CD4-positive, alpha-beta T cell treated with Interleukin-12 subunit alpha and Interleukin-12 subunit beta, for 1 hour (primary cell): Measurements from ENCODE around the gene SHANK1.

Experiments
- DNase-seq: peaks from one replicate; pipeline ENCODE4 v3.0.0-alpha.2; 2020

Gene SHANK1

DNA sequence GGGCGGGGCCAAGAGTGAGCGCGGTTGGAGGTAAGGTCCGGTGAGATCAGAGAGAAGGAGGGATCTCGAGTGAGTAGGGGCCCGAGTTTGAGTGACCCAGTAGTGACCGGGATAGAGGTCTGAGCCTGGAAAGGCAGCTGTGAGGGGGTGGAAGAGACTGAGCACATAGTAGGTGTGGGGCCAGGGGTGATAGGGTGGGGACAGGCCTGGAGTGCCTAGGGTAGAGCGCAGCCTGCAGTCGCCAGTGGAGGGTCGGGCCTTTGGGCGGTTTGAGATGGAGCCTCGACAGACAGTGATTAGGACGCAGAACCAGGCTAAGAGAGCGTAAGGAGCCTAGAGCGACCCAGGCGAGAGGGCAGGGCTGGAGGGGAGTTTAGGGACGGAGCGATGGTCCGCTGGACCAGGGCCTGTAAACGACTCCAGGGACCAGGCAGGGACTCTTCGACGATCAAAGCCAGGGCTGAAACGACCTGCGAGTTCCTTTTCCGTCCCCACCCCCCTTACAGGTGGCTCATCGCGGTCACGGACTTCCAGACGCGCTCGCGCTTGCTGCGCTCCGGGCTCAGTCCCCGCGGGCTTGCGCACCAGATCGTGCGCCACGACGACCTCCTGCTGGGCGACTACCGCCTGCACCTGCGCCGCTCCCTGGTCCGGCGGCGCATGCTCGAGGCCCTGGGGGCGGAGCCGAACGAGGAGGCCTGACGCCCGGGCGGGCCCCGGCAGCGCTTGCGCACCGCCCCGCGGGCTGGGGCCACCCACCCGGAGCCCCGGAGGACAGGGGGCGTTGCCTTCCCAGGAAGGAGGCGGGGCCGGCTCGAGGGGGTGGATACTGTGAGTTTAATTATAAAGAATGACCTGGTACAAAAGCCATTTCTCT lies 60.9 kb downstream of the SHANK1 start:
- peak; percentile 56 for DNase-seq

DNA sequence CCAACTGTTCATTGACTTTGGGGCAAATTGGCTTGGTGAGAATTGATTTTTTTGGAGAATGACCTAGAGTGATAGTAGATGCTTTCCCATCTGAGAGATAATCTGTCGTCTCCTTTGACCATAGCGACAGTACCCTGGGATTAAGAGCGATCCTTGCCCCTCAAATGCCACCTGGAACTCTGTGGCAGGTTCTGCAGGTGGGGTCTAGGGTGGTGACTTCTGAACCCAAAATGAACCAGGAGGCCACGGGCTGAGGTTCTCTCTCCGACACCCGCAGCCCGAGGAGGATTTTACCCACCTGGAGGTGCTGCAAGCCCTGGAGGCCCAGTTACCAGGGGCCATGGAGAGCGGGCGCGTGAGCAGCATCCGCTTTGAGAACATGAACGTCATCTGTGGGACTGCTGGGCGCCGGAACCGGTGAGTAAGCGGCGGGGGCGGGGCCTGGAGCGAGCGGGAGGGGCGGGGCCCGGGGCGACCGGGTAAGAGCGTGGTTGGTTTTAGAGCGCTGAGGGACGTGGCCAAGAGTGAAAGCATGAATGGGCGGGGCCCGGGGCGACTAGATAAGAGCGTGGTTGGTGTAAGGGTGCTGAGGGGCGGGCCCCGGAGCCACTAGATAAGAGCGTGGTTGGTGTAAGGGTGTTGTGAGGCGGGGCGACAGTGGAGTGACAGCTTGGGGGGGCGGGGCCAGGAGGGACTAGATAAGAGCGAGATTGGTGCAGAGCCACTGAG lies 61.7 kb downstream of the SHANK1 start:
- DNase-seq = peak; percentile 78

DNA sequence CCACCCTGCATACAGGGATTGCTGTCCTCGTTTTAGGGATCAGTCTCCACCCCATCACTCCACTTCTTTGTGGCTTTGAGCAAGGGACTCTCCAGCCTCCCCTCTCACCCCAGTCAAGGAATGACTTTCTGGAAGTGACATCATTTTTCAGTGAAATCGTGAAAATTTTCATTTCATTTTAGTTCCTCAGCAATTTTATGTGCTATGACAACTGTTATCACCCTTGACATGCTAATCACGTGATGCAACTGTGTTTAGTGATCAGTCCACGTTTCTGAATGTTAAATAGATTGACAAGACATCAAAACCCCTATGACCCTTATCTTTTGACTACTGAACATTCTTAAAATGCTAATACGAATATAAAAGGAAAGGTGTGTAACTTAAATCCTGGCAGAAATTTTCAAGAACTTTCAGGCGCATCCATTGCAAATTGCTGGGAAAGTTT lies 62.4 kb downstream of the SHANK1 start:
- DNase-seq = no peak

DNA sequence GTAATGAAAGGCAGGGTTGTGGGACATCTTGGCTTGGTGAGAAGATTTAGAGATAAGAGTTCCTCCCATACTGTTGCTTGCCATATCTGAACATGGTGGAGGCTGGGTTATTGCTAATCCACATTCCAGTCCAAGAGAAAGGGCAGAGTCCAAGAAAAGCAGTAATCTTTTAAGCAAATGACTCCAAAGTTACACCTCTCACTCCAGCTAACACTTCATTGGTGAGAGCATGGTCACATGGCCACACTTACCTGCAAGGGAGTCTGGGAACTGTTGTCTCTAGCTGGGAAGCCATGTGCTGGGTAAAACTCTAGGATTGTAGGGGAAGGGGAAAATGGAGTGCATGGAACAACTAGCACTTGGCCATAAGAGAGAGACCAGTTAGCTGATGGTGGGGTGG lies 64.7 kb downstream of the SHANK1 start:
- no peak for DNase-seq

DNA sequence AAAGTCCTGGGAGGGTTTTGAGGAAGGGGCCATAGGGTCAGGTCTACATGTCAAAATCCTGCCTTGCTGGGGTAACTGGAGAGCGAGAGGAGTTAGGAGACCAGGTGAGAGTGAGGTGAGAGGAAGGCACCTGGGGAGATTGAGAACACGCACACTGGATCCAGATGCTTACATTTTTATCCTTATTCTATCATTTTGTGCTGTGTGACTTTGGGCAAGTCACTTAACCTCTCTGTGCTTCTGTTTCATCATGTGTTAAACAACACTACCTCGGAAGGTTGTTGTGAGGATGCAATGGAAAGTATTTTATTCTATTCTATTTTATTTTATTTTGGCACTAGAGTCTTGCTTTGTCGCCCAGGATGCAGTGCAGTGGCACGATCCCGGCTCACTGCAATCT lies 66.9 kb downstream of the SHANK1 start:
- no peak for DNase-seq

DNA sequence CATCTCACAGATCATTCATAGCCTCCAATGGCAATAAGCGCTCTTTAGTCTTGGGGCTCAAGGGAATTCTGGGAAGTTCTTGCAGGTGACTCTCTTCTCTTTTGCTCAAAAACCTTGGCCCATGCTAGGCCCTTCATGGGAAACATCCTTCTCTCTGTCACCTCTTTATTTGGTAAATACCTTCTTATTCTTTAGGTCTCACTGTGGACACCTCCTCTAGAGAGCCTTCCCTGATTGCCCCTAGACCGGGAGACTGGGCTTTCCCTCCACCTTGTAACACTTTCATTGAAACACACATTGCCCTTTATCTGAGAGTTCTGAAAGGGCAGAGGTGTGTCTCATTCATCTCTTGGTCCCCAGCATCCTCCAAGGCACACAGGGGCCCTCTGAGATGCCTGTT lies 68.4 kb downstream of the SHANK1 start:
- DNase-seq = no peak

DNA sequence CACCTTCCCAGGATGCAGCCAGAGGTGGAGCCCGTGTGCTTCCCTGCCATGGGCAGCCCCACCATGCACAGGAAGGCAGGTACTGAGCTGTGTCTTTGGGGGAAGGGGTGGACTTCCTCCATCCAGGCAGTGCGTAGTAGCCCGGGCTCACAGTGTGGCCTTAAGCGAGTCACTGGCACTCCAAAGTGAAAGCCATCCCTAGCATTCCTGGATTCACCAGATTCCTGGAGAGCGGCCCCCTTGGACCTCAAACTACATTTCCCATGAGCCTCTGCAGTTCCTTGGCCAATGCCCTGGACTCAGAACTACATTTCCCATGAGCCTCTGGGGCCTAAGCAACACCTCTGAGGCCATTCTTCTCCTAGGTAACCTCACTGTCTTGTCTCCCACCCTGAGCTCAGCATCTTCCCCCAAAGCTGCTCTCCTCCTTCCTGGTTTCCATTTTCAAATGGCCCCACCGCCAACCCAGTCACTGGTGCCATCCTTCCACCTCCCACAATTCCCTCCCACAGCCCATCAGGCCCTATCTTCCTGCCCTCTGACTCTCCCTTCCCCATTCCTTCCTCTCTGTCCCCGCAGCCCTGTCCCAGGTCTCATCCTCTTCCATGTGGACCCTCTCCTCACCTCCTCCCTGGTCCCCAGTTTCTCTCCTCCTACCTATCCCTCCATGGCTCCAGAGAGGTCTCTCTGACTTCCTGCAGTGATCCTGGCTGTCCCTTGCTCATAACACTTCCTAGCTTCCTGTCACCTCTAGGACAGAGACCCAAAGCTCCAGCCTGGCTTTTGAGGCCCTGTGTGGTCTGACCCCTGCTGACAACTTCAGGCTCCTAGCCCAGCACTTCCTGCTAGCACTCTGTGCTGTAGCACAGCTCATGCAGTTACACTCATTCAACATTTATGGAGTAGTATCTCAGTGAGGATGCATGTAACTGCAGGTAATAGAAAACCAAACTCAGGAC lies 69.9 kb downstream of the SHANK1 start, which contains the start of gene C19orf81:
Gene C19orf81 (plus strand): TSS at position 13 of the 959 bp plus-strand sequence. CDS start 0 bp downstream, at position 13.
- DNase-seq = no peak

DNA sequence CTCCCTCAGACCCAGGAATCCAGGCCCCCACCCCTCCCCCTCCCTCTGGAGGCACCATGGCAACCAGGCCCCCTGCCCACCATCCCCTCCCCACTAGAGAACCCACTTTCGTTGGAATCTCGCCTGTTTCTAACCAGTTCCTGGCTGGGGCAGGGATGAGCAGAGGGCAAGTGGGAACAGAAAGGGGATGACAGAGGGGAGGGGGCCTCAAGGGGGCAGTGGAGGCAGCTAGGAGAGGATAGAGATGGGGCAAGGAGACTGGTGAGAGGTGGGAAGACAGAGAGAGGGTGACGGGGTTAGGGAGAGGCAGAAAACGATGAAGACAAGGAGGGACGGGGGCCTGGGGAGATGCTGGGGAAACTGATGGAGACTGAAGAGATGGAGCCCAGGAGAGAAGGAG lies 70.9 kb downstream of the SHANK1 start:
- DNase-seq = no peak

DNA sequence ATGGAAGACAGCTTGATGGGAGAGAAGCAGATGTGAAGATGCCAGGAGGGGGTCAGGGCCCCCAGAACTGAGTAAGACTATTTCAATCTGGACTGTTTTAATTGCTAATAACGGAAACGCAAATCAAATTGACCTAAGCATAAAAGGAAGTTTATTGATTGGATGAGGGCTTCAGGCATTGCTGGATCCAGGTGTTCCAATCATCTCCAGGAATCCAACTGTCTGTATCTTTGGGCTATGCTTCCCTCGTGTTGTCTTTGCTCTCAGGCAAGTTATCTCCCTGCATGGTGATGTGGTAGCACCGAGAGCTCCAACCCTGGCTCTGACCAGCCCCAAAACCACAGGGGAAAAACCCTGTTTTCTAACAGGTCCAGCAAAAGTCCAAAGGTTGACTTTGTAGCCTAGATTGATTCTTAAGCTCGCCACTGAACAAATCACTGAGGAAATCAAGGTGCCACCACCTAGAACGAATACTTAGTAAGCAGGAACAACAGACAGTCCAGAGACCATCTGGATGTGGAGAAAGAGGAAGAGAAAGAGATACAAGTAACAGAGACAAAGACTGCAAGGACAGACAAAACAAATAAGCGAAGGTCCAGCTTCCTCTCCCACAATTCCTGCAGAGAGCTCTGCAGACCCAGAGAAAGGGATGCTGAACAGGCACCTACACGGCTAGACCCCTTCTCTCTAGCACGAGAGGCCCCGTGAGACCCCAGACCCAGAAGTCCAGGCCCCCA lies 71.6 kb downstream of the SHANK1 start:
- no peak for DNase-seq

DNA sequence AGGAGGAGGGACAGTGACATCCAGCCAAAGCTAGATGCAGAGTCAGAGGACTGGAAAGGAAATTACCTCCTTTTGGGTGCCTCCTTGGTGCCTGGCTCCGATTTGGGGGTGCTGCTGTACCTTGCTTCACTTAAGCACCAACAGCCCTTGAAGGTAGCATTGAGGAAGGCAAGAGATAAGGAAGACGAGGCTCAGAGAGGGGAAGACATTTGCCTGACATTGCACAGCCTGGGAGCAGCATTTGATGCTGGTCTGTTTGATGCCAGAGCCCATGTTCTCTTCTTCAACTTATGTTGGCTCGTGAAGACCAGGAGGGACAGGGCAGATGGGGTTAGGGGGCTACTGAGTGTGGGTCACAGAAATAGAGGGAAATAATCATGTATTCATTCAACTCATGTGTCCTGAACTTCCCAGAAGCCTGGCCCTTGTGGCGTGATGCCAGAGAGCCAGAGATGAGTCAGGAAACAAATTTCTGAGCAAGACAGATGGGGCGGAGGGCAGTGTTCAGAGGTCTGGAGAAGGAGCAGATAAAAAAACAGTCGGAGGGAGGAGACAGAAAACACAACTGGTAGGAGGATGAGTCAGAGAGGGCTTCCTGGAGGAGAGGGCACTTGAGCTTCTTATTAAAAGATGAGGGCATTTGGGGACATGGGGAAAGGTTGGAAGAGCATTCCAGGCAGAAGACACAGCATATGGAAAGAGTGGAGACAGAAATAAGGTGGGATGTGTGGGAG lies 73.4 kb downstream of the SHANK1 start:
- DNase-seq = no peak

DNA sequence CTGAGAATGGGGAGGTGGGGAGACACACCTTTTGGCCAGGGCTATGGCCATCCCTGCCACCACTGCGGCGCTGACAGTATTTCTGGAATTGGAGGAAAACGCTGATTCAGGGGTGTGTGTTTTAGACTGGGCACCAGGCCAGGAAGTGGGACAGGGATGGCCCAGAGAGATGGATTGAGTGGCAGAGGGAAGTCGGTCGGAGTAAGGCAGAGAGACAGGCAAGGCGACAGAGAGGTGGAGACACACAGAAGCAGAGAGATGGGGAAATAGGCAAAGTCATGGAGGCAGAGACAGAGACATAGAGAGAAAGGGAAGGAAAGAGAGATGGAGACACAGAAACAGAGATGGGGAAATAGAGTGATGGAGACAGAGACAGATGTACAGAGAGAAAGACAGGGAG lies 74.5 kb downstream of the SHANK1 start:
- no peak for DNase-seq

DNA sequence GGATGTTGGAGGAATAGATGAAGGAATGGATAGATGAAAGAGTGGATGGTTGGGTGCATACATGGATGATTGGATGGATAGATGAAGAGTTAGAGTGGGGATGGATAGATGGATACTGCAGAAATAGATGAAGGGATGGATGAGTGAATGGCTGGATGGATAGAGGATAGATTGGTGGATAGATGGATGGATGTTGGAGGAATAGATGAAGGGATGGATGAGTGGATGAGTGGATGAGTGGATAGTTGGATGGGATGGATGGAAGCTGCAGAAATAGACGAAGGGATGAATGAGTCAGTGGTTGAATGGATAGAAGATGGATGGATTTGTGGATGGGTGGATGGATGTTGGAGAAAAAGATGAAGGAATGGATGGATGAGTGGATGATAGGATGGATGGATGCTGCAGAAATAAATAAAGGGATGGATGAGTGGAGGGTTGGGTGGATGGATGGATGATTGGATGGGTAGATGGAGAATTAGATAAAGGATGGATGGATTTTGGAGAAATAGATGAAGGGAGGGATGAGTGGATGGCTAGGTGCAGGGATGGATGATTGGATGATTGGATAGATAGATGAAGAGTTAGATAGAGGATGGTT lies 75.2 kb downstream of the SHANK1 start:
- DNase-seq = no peak

DNA sequence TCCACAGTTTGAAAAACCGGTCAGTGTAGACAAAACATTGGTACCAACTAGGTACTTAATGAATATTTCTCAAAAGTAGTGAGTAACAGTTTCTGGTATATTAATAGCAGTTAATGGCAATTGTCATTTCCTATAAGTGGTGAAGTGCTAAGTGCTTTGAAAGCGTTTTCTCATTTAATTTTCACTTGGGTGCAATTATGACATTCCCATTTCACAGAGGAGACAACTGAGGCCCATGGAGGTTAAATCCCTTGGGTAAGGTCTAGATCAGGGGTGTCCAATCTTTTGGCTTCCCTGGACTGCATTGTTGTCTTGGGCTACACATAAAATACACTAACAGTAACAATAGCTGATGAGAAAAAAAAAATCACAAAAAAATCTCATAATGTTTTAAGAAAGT lies 79.2 kb downstream of the SHANK1 start:
- no peak for DNase-seq

DNA sequence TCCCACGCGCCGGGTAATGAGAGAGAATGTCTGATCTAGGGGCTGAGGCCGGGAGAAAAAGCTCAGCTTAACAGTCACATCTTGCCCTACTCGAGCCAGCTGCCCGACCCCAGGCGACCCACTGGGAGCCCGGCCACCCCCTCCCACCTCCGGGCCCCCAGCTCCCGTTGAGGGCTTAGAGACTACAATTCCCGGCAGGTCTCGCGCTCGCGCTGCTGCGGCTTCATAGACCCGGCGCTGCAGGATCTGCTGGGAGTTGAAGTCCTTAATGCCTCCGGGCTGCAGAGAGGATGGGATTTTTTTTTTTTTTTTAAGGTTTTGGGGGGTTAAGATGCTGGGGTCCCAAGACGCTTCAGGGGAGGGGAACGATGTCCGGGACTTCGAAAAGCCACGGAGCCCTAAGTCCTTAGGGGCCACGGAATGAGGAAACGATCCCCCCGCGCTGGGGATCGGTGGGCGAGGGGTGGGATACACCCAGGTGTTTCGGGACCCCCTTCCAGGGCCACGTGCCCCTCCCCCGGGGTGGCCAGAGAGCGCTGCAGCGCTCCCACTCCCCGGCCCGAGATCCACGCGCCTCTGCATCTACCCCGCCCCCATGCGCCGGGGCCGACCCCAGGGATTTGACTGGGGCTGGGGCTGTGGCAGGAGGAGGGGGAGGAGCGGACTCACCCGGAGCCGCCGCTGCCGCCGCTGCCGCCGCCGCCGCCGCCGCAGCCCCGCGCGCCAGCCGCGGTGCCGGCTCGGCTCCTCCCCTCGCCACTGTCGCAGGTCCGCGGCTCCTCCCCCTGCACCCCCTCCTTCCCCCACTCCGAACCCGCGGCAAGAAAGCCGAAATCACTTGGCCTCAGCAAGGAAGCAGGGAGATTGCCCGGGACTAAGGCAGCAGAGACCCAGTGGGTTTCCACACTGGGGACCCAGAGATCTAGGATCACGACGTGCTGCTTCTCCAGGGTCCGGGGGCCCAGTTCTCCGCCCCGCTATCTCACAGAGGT lies 80.2 kb downstream of the SHANK1 start, which contains the start of gene SYT3:
Gene SYT3 (minus strand): TSS at position 761 of the 992 bp plus-strand sequence. CDS start 2,470 bp downstream, outside the sequence.
- DNase-seq = peak; percentile 33

DNA sequence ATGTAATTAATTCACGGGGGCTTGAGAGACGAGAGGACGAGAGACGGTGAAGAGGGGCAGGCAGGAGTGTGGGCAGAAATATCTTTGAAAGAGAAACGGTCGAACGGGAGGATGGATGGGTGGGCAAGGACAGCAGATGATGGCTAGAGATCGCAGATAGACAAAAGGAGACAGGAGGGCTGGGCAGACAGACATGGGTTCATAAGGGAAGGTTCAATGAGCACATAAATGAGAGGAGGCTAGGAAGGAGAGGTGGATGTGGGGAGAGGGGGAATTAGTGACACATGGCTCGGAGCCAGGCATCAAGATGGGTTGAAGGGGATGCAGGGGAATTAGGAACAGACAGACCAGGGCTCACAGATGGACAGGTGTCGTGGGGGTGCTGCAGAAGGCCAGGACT lies 81.0 kb downstream of the SHANK1 start:
- no peak for DNase-seq

DNA sequence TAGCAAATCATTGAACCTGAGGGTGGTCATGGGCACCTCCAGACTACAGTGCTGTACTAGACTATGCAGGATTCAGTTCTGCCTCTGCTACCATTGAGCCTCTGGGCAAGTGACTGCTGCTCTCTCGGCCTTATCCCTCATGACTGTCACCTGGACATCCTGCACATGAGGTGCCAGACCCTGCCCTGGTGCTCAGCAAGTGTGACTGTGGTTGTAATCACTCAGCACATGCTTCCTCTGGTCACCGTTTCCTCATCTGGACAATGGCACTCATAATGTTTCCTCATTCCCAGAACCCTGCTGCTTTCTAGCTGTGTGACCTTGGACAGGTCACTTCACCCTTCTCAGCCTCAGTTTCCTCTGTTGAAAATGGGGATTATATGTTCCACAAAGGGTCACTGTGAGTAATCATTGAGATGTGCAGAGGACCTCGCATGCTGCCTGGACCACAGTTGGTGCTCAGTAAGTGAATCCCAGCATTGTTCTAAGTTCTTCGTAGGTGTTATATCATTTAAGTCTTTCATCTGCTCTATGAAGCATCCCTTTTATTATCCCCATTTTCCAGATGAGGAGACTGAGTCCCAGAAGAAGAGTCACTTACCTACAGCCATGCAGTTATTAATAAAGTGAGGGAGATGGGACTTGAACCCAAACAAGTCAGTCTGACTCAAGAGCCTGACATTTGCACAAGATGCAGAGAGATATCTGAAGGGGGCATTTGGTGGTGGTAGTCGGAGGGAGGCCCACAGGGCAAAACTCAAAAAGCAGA lies 83.1 kb downstream of the SHANK1 start:
- no peak for DNase-seq

DNA sequence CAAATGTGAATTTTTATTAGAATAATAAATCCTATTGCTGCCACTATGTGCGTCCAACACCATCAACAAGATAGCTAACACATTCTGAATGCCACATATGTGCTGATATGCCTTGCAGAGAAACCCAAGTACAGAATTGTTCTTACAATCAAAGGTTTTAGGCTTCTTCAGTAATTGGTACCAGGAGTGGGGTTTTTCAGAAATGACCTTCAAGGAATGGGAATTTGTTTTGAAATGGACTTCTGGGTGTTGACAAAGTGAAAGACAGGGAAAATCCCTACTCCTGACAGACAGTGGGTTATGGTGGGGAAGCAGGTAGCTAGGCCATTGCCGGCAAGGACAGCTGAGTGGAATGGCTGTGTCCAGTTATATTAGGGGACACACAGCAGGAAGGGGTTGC lies 85.6 kb downstream of the SHANK1 start:
- DNase-seq = no peak

DNA sequence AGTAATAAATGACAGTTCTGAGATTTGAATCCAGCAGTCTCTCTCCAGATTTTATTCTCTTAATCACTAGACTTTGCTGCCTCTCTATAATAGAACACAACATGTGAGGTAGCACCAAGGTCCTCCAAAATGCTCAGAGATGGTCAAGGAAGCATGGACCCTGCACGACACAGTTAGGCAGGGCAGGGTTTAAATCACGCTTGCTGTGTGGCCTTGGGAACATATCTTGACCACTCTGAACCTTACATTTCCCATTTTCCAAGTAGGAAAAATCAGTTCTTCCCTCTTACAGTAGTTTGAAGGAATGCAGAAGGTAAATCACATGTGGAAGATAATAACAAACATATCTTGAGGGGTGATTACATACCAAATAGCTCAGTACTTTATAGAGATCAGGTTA lies 86.2 kb downstream of the SHANK1 start:
- DNase-seq = no peak
